Kidney glomerular epithelial cell (primary cell): ENCODE measurements around the gene TPP1.

Source experiments
- DNase-seq: peaks from one replicate; lab custom pipeline; 2025; lab: John Stamatoyannopoulos, UW

The TPP1 gene

GRCh38 chr11:6646918-6647679 lies 27.9 kb upstream of the TPP1 start:
- no peak for DNase-seq

- no peak for DNase-seq
Measured at GRCh38 chr11:6646576-6646917, 27.3 kb upstream of the TPP1 start.

- no peak for DNase-seq
Measured at GRCh38 chr11:6646071-6646470, 26.8 kb upstream of the TPP1 start.

- no peak for DNase-seq
Measured at GRCh38 chr11:6642957-6643356, 23.7 kb upstream of the TPP1 start.

- no peak for DNase-seq
Measured at GRCh38 chr11:6640985-6641701, 21.9 kb upstream of the TPP1 start.

GRCh38 chr11:6640036-6640984 lies 21.1 kb upstream of the TPP1 start:
- no peak for DNase-seq

GRCh38 chr11:6638429-6638828 lies 19.2 kb upstream of the TPP1 start:
- DNase-seq = no peak

- DNase-seq = no peak
Measured at GRCh38 chr11:6637871-6638270, 18.6 kb upstream of the TPP1 start.

GRCh38 chr11:6636480-6636879 lies 17.3 kb upstream of the TPP1 start:
- DNase-seq = no peak

- no peak for DNase-seq
Measured at GRCh38 chr11:6635082-6635932, 16.1 kb upstream of the TPP1 start.

GRCh38 chr11:6634534-6634933 lies 15.3 kb upstream of the TPP1 start:
- DNase-seq = no peak

GRCh38 chr11:6633422-6634408 lies 14.5 kb upstream of the TPP1 start:
- no peak for DNase-seq

- no peak for DNase-seq
Measured at GRCh38 chr11:6632116-6633073, 13.2 kb upstream of the TPP1 start.

- DNase-seq = no peak
Measured at GRCh38 chr11:6631361-6631890, 12.2 kb upstream of the TPP1 start.

- no peak for DNase-seq
Measured at GRCh38 chr11:6630632-6631291, 11.5 kb upstream of the TPP1 start.

GRCh38 chr11:6629892-6630631 lies 10.8 kb upstream of the TPP1 start:
- DNase-seq = no peak

GRCh38 chr11:6629573-6629891 lies 10.3 kb upstream of the TPP1 start:
- no peak for DNase-seq

GRCh38 chr11:6628526-6628925 lies 9.3 kb upstream of the TPP1 start:
- no peak for DNase-seq
